GM18502 (cell line): ENCODE data around the gene ARFGAP1.
A peak's percentile ranks its signal among the peaks of the same experiment; 100 is the strongest.

Experiments
- ATAC-seq: cut with Tn5 transposase; IDR thresholded peaks from one replicate; pipeline ENCODE4 v1.9.1; 2021; ENCODE audit warnings: mild to moderate bottlenecking; ENCODE audit not compliant: unreplicated experiment, poor library complexity

ARFGAP1 gene

GRCh38 chr20:63272105-63273058, at the start of gene ARFGAP1:
ARFGAP1 (plus strand) TSS chr20:63272813; CDS start chr20:63275581, 2,768 bp downstream.
- ATAC-seq, result peak; percentile 91

- no peak for ATAC-seq
Observed at GRCh38 chr20:63223121-63223825, 49.3 kb upstream of the ARFGAP1 start.

GRCh38 chr20:63223826-63224207, 48.8 kb upstream of the ARFGAP1 start:
- no peak for ATAC-seq

GRCh38 chr20:63224412-63225081, 48.1 kb upstream of the ARFGAP1 start:
- no peak for ATAC-seq

GRCh38 chr20:63225082-63225454, 47.5 kb upstream of the ARFGAP1 start:
- no peak for ATAC-seq

GRCh38 chr20:63226042-63226943, 46.3 kb upstream of the ARFGAP1 start:
- no peak for ATAC-seq

- no peak for ATAC-seq
Observed at GRCh38 chr20:63227260-63227659, 45.4 kb upstream of the ARFGAP1 start.

GRCh38 chr20:63228806-63229205, 43.8 kb upstream of the ARFGAP1 start:
- no peak for ATAC-seq

GRCh38 chr20:63230800-63231268, 41.8 kb upstream of the ARFGAP1 start:
- no peak for ATAC-seq

- no peak for ATAC-seq
Observed at GRCh38 chr20:63232235-63233060, 40.2 kb upstream of the ARFGAP1 start.

GRCh38 chr20:63233061-63233344, 39.6 kb upstream of the ARFGAP1 start:
- ATAC-seq, result no peak

GRCh38 chr20:63233924-63234323, 38.7 kb upstream of the ARFGAP1 start:
- ATAC-seq, result no peak

GRCh38 chr20:63234693-63235398, 37.8 kb upstream of the ARFGAP1 start:
- ATAC-seq, result no peak

GRCh38 chr20:63235399-63235983, 37.1 kb upstream of the ARFGAP1 start, which contains the start of gene BIRC7:
BIRC7 (plus strand) TSS chr20:63235905; CDS start chr20:63236097, 192 bp downstream.
- no peak for ATAC-seq

GRCh38 chr20:63236116-63236837, 36.3 kb upstream of the ARFGAP1 start:
- no peak for ATAC-seq

GRCh38 chr20:63238031-63238430, 34.6 kb upstream of the ARFGAP1 start:
- ATAC-seq, result no peak

GRCh38 chr20:63238514-63239125, 34.0 kb upstream of the ARFGAP1 start:
- ATAC-seq, result no peak
